Measurements from ENCODE around the gene CMSS1.
A peak's percentile ranks its signal among the peaks of the same experiment; 100 is the strongest.

GRCh38 chr3:100047455-100048141, 229.9 kb downstream of the CMSS1 start:
- no peak for TF ChIP-seq CTCF (IDR thresholded peaks at IDR 0.05 in 4 of 5, conservative IDR thresholded peaks at IDR 0.05 in 1 of 5)
- TF ChIP-seq POLR2A (IDR thresholded peaks at IDR 0.05): peak in 1 of 2 donors; percentile 35
